Astrocyte (in vitro differentiated cells and primary cell): ENCODE data around the gene KCND2.

Experiments
- EZH2 ChIP-seq: IDR thresholded peaks from 2 replicates; pipeline ENCODE4 v1.6.1; 2012; ENCODE audit warnings: mild to moderate bottlenecking, low read length, inconsistent platforms; ENCODE audit not compliant: insufficient read depth
- TF ChIP-seq, protein P1 (sequence below): IDR thresholded peaks from 2 replicates; pipeline ENCODE4 v1.5.1; 2011; ENCODE audit warnings: low read depth, mild to moderate bottlenecking, inconsistent platforms, low read length, moderate library complexity; ENCODE audit not compliant: insufficient read depth

DNA sequence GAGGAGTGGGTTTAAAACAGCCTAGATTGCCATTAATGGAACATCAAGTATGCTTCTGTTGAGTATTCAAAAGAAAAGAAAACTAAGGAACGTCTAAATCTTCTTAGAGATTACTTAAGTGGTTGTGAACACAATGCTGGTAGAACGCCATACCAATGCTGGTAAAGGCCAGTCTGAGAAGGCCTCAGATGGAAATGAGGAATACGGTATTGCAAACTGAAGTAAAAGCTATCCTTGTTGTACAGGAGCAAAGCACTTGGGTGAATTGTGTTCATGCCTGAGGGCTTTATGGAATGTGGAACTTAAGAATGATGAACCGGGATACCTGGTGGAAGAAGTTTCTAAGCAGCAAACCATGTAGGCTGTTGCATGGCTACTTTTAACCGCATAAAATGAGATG lies 208.0 kb downstream of the KCND2 start:
- TF ChIP-seq, protein P1, sequence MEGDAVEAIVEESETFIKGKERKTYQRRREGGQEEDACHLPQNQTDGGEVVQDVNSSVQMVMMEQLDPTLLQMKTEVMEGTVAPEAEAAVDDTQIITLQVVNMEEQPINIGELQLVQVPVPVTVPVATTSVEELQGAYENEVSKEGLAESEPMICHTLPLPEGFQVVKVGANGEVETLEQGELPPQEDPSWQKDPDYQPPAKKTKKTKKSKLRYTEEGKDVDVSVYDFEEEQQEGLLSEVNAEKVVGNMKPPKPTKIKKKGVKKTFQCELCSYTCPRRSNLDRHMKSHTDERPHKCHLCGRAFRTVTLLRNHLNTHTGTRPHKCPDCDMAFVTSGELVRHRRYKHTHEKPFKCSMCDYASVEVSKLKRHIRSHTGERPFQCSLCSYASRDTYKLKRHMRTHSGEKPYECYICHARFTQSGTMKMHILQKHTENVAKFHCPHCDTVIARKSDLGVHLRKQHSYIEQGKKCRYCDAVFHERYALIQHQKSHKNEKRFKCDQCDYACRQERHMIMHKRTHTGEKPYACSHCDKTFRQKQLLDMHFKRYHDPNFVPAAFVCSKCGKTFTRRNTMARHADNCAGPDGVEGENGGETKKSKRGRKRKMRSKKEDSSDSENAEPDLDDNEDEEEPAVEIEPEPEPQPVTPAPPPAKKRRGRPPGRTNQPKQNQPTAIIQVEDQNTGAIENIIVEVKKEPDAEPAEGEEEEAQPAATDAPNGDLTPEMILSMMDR = no peak
- TF ChIP-seq EZH2 = no peak
